Activated B cell treated with CpG ODN at 0.5 μM for 24 hours (primary cell): ENCODE measurements around the gene NKX1-1. TPM values are rescaled to one million over a fixed set of nuclear protein-coding genes. Genes with fewer than 3 reads are reported as not detected.
A peak's percentile ranks its signal among the peaks of the same experiment; 100 is the strongest.

Source experiments
- ATAC-seq: fragments of 200-7000 bp; cut with Tn5 transposase; one replicate; pipeline ENCODE4 v1.10.0; 2021; ENCODE audit warnings: low read depth, mild to moderate bottlenecking, moderate library complexity
- CTCF ChIA-PET: fragments of 350-600 bp; sonication (Branson Sonifier 250); formaldehyde crosslinking; loops from one replicate; lab custom pipeline; 2021; ENCODE audit warnings: antibody characterized with exemption; lab: Charles Lee
- POLR2A ChIA-PET: fragments of 350-600 bp; sonication (Branson Sonifier 250); formaldehyde crosslinking; loops from one replicate; lab custom pipeline; 2021; ENCODE audit warnings: antibody characterized with exemption; lab: Charles Lee
- DNase-seq: peaks from one replicate; pipeline ENCODE4 v3.0.0; 2022
- H3K27ac Mint-ChIP-seq: one replicate; pipeline ENCODE4 v1.8.0; 2020; ENCODE audit warnings: mixed read lengths
- H3K27me3 Mint-ChIP-seq: one replicate; pipeline ENCODE4 v1.8.0; 2021; ENCODE audit warnings: mixed read lengths
- H3K36me3 Mint-ChIP-seq: one replicate; pipeline ENCODE4 v1.8.0; 2021; ENCODE audit warnings: low read depth, mixed read lengths
- H3K4me1 Mint-ChIP-seq: one replicate; pipeline ENCODE4 v1.8.0; 2021; ENCODE audit warnings: mixed read lengths
- H3K4me3 Mint-ChIP-seq: one replicate; pipeline ENCODE4 v1.8.0; 2020; ENCODE audit warnings: mild to moderate bottlenecking, mixed read lengths
- H3K9me3 Mint-ChIP-seq: one replicate; pipeline ENCODE4 v1.8.0; 2020; ENCODE audit warnings: mixed read lengths
- intact Hi-C: fragments of 100-400 bp; cut with micrococcal nuclease; formaldehyde crosslinking; loops from one replicate; pipeline ENCODE4 v1.15.1; 2024
- total RNA-seq: library from RNA; stranded (reverse); gene quantifications from 2 replicates; pipeline ENCODE4 v1.2.3, GENCODE V29; 2022
- TF ChIP-seq, protein P1 (sequence below): fragments of 200-600 bp; IDR thresholded peaks from one replicate; pipeline ENCODE4 v1.8.0; 2022; ENCODE audit warnings: antibody characterized with exemption, mild to moderate bottlenecking

NKX1-1 gene
- total RNA-seq, 1 donor from 2014 or later: not detected

DNA sequence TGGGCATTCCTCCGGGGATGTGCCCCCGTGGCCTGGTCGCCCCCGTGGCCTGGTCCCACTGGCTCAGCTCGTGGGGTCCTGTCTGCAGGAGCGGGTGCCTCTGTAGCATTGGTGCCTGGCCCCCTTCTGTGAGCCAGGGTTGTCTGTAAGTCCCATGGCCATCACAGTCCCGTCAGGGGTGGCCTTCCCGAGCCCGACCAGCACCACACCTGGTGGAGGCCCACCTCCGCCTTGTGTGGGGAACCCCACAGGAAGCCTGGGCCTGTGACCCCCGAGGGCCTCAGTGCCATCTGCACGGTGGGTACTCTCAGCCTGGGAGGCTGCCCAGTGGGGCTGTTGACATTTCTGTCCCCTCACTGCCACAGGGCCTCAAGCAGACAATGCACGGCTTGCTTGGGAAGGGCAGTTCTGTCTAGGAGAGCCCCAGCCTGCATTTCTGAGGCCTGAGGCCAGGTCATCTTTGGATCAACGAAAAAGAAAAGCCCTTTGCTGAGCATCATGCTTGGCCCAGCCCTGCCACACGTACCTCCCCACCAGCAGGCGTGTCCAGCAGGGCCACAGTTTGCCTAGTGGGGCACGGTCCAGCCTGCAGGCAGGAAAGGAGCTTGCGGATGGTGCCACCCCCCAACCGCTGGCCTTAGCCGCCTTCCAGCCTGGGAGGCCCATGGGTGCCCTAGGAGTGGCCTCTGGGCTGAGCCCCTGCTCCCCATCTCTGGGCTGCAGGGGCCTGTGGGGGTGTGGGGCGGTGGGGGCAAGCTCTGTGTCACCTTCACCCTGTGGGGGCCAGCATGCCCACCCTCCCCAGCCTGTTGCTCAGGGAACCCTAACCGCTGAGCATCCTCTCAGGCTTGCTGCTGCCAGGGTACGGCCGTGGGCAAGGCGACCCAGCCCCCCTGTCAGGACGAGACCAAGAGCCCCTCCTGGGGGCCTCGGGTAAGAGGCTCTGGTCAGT is 23.2 kb downstream of the NKX1-1 start:
- Mint-ChIP-seq H3K9me3 (peaks cover 5% of the 10 kb centered on the region), H3K27ac (no peak overlapping the region), H3K27me3 (no peaks in the 10 kb centered on the region), H3K4me3 (no peak overlapping the region), H3K4me1 (no peaks in the 10 kb centered on the region), H3K36me3 (peaks cover 19% of the 10 kb centered on the region)
- ATAC-seq (no peak), DNase-seq (no peak)
- TF ChIP-seq, protein P1, sequence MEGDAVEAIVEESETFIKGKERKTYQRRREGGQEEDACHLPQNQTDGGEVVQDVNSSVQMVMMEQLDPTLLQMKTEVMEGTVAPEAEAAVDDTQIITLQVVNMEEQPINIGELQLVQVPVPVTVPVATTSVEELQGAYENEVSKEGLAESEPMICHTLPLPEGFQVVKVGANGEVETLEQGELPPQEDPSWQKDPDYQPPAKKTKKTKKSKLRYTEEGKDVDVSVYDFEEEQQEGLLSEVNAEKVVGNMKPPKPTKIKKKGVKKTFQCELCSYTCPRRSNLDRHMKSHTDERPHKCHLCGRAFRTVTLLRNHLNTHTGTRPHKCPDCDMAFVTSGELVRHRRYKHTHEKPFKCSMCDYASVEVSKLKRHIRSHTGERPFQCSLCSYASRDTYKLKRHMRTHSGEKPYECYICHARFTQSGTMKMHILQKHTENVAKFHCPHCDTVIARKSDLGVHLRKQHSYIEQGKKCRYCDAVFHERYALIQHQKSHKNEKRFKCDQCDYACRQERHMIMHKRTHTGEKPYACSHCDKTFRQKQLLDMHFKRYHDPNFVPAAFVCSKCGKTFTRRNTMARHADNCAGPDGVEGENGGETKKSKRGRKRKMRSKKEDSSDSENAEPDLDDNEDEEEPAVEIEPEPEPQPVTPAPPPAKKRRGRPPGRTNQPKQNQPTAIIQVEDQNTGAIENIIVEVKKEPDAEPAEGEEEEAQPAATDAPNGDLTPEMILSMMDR: no peak
- CTCF ChIA-PET: no interaction called here
- intact Hi-C loops: no loop called here
- POLR2A ChIA-PET: no interaction called here

DNA sequence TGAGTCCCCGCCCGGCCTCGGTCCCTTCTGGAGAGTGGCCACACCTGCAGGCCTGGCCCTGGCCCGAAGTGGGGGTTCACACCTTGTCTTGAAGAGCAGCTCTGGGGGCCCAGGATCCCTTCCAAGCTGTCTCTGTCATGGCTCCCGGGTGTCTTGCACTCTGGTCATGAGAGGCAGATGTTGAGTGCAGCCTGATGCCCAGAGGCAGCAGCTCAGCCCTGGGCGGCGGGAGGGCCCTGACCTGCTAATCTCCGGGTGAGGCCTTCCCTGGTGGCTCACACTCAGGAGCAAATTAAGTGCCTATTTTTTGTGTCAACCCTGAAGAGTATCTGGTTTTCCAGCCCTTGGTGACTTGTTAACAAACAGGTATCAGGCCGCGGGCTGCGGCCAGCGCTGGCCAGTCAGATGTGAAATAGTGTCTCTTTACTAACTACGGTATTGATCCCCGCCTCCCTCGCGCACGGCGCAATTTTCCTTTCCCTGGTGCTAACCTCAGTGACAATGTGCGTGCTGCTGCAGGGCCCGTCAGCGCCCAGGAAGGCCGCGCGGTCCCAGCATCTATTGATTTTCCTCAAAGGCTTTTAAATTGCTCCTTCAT is 24.2 kb downstream of the NKX1-1 start:
- CTCF ChIA-PET: no interaction called here
- H3K9me3 Mint-ChIP-seq: no peaks in the 10 kb centered on the region
- H3K4me1 Mint-ChIP-seq: no peaks in the 10 kb centered on the region
- DNase-seq (peak; percentile 12), ATAC-seq (no peak)
- H3K36me3 Mint-ChIP-seq: peaks cover 12% of the 10 kb centered on the region
- no peak overlapping the region for H3K4me3 Mint-ChIP-seq
- POLR2A ChIA-PET: no interaction called here
- intact Hi-C loops: no loop called here
- no peak overlapping the region for H3K27ac Mint-ChIP-seq
- no peaks in the 10 kb centered on the region for H3K27me3 Mint-ChIP-seq
- TF ChIP-seq, protein P1: no peak

DNA sequence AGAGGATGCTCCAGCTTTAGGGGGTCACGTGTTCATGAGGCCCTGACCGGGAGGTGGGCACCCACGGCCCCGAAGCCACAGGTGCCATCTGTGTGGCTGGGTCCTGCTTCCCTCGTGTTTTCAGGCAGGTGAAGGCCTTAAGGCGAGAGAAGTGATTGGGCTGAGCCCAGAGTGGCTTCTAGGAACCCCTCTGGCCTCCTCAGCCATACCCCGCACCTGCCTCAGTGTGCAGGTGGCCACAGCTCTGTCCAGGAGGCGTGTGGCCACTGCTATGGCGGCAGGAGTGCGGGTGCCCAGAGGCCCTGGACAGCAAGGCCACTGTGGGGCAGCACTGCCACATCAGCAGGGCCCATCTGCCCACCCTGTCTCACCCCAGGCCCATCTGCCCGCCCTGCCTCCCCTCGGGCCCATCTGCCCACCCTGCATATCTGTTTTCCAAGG is 25.0 kb downstream of the NKX1-1 start:
- intact Hi-C loops: no loop called here
- Mint-ChIP-seq H3K9me3 (no peaks in the 10 kb centered on the region), H3K27me3 (no peaks in the 10 kb centered on the region), H3K27ac (no peak overlapping the region), H3K36me3 (peaks cover 6% of the 10 kb centered on the region), H3K4me1 (no peaks in the 10 kb centered on the region), H3K4me3 (no peak overlapping the region)
- ATAC-seq: no peak
- ChIA-PET CTCF (no interaction called here), POLR2A (no interaction called here)
- TF ChIP-seq, protein P1: no peak
- DNase-seq: peak; percentile 6

DNA sequence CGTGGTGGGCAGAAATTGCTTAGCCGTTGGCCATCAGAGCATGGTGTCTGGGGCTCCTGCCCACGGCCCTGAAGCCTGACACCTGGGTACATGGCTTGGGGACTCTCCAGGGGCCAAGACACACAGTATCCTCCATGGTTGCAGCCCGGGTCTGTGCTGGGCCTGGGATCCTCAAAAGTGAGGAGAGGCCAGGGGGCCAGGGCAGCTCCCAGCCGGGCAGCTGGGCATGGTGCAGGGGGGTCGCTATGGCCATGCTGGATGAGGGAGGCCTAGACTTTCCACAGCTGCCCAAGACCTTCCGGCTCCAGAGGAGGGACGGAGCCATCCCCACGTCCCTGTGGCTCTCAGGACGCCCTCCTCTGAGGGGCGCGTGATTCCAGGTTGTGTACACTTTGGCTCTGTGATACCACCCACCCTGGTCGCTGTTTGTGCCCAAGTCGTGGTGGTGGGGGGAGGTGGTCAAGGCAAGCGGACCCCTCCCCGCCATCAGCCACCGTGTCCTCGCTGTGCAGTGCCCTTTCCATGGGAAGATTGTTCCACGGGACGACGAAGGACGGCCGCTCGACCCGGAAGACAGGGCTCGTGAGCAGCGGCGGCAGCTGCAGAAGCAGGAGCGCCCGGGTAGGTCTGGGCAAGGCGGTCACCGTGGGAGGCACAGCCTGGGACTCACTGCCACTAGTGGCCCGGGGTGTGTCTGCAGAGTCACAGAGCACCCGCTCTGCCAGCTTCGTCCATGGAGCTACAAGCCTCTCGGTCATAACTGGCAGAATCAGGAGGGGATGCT is 25.7 kb downstream of the NKX1-1 start:
- Mint-ChIP-seq H3K9me3 (no peaks in the 10 kb centered on the region), H3K27me3 (no peaks in the 10 kb centered on the region), H3K4me1 (no peaks in the 10 kb centered on the region), H3K27ac (no peak overlapping the region), H3K4me3 (no peak overlapping the region), H3K36me3 (peaks cover 2% of the 10 kb centered on the region)
- ATAC-seq (no peak), DNase-seq (peak; percentile 6)
- TF ChIP-seq, protein P1: no peak
- POLR2A ChIA-PET: no interaction called here
- intact Hi-C loops: no loop called here
- CTCF ChIA-PET: no interaction called here
